Fibroblast of lung (primary cell): ENCODE results near the gene MAP3K4. TPM values are rescaled to one million over a fixed set of nuclear protein-coding genes. Genes with fewer than 3 reads are reported as not detected.
A peak's percentile ranks its signal among the peaks of the same experiment; 100 is the strongest.

ENCODE experiments used
- DNase-seq, 2 donors: peaks; one replicate each; pipeline versions ENCODE4 v3.0.0 to v3.0.0-alpha.2; 2010; ENCODE audit warnings: low read depth in 2 of 2
- H2AFZ ChIP-seq: 2 replicates; pipeline ENCODE4 v1.5.1; 2012; ENCODE audit warnings: low read length, control low read depth, inconsistent platforms
- H3K27ac ChIP-seq: 2 replicates; pipeline ENCODE4 v1.5.1; 2011; ENCODE audit warnings: low read length, control low read depth; ENCODE audit not compliant: insufficient read depth
- H3K27me3 ChIP-seq: 2 replicates; pipeline ENCODE4 v1.5.1; 2011; ENCODE audit warnings: mild to moderate bottlenecking, low read length; ENCODE audit not compliant: control insufficient read depth, insufficient read depth
- H3K36me3 ChIP-seq: 2 replicates; pipeline ENCODE4 v1.5.1; 2011; ENCODE audit warnings: low read length; ENCODE audit not compliant: control insufficient read depth, insufficient read depth
- H3K4me1 ChIP-seq: 2 replicates; pipeline ENCODE4 v1.5.1; 2011; ENCODE audit warnings: low read length; ENCODE audit not compliant: control insufficient read depth, insufficient read depth; ENCODE audit errors: extremely low read depth
- H3K4me2 ChIP-seq: 2 replicates; pipeline ENCODE4 v1.5.1; 2011; ENCODE audit warnings: low read length, control low read depth; ENCODE audit not compliant: insufficient read depth; ENCODE audit errors: extremely low read depth
- H3K4me3 ChIP-seq, 4 experiments: fragments of 200-600 bp in 1 of 4; sonication (generic) in 1 of 4; replicated peaks in 1 of 4; 2 replicates each; pipeline ENCODE4 v1.5.1; 2011 to 2016; ENCODE audit warnings: low read length in 4 of 4, low read depth in 3 of 4, mild to moderate bottlenecking in 3 of 4, control low read depth in 2 of 4, inconsistent platforms in 1 of 4, mixed read lengths in 1 of 4; ENCODE audit not compliant: insufficient read depth in 1 of 4; ENCODE audit errors: control extremely low read depth in 1 of 4
- H3K79me2 ChIP-seq: 2 replicates; pipeline ENCODE4 v1.5.1; 2012; ENCODE audit warnings: mild to moderate bottlenecking, low read length, inconsistent platforms; ENCODE audit not compliant: control insufficient read depth, insufficient read depth
- H3K9ac ChIP-seq: 2 replicates; pipeline ENCODE4 v1.5.1; 2011; ENCODE audit warnings: mild to moderate bottlenecking, low read length, control low read depth; ENCODE audit not compliant: insufficient read depth
- H3K9me3 ChIP-seq: 2 replicates; pipeline ENCODE4 v1.5.1; 2012; ENCODE audit warnings: low read depth, low read length; ENCODE audit not compliant: control insufficient read depth, insufficient read depth
- H4K20me1 ChIP-seq: 2 replicates; pipeline ENCODE4 v1.5.1; 2011; ENCODE audit warnings: low read length; ENCODE audit not compliant: control insufficient read depth, insufficient read depth; ENCODE audit errors: extremely low read depth
- CTCF ChIP-seq, 2 donors: IDR thresholded peaks in 1 of 2; conservative IDR thresholded peaks in 1 of 2; 1 replicate in 1 of 2; 2 replicates in 1 of 2; pipeline ENCODE4 v1.5.1; 2011 to 2012; ENCODE audit warnings: low read length in 2 of 2, control low read depth in 1 of 2, inconsistent platforms in 1 of 2, low read depth in 1 of 2, mild to moderate bottlenecking in 1 of 2
- EZH2 ChIP-seq: IDR thresholded peaks from 2 replicates; pipeline ENCODE4 v1.5.1; 2012; ENCODE audit warnings: low read length, control low read depth, mild to moderate bottlenecking; ENCODE audit errors: missing control alignments
- polyA plus RNA-seq, 2 donors: library from polyadenylated mRNA; depleted of rRNA in 1 of 2; stranded (reverse) in 1 of 2; unstranded in 1 of 2; fragments of >200 nt; gene quantifications; 2 replicates each; pipeline ENCODE4 v1.2.1, GENCODE V29; 2011 to 2012; ENCODE audit warnings: missing spikeins in 1 of 2
- total RNA-seq: library from RNA; depleted of rRNA; stranded (reverse); fragments of >200 nt; gene quantifications from 2 replicates; pipeline ENCODE4 v1.2.1, GENCODE V29; 2014

Gene MAP3K4
- total and polyA plus RNA-seq, 2 donors (not counting 1 experiment from before 2014, with no cell fraction given) = 9.1 to 44.4 TPM

GRCh38 chr6:161021998-161022743, 30.6 kb downstream of the MAP3K4 start:
- Histone ChIP-seq H3K4me3 (no peak overlapping the region), H3K9ac (no peak overlapping the region), H2AFZ (no peak overlapping the region), H3K4me2 (no peak overlapping the region), H3K4me1 (no peaks in the 10 kb centered on the region), H3K36me3 (no peaks in the 10 kb centered on the region), H3K9me3 (no peaks in the 10 kb centered on the region), H3K79me2 (peaks cover 5% of the 10 kb centered on the region), H3K27me3 (no peaks in the 10 kb centered on the region), H4K20me1 (no peaks in the 10 kb centered on the region), H3K27ac (no peak overlapping the region)
- DNase-seq = no peak
- TF ChIP-seq CTCF (conservative IDR thresholded peaks at IDR 0.05 in 1 of 2, IDR thresholded peaks at IDR 0.05 in 1 of 2; ENCODE audit: low read depth in 1 of 2, low read length in 2 of 2) (no peak), EZH2 (no peak)

GRCh38 chr6:161023316-161023715, 31.7 kb downstream of the MAP3K4 start:
- H3K9ac ChIP-seq = no peak overlapping the region
- no peaks in the 10 kb centered on the region for H3K9me3 ChIP-seq
- peak in 1 of 2 donors; percentile 39 for DNase-seq
- no peak overlapping the region for H3K4me3 ChIP-seq
- no peaks in the 10 kb centered on the region for H3K36me3 ChIP-seq
- no peak overlapping the region for H2AFZ ChIP-seq
- no peaks in the 10 kb centered on the region for H3K27me3 ChIP-seq
- TF ChIP-seq EZH2 (no peak), CTCF (conservative IDR thresholded peaks at IDR 0.05 in 1 of 2, IDR thresholded peaks at IDR 0.05 in 1 of 2; ENCODE audit: low read depth in 1 of 2, low read length in 2 of 2) (no peak)
- H3K79me2 ChIP-seq = peaks cover 3% of the 10 kb centered on the region
- no peaks in the 10 kb centered on the region for H3K4me1 ChIP-seq
- H3K4me2 ChIP-seq = no peak overlapping the region
- no peaks in the 10 kb centered on the region for H4K20me1 ChIP-seq
- no peak overlapping the region for H3K27ac ChIP-seq

GRCh38 chr6:161024364-161024920, 32.9 kb downstream of the MAP3K4 start:
- Histone ChIP-seq H2AFZ (no peak overlapping the region), H3K4me2 (no peak overlapping the region), H3K4me3 (no peak overlapping the region), H3K27me3 (no peaks in the 10 kb centered on the region), H3K36me3 (no peaks in the 10 kb centered on the region), H4K20me1 (no peaks in the 10 kb centered on the region), H3K4me1 (peaks cover 3% of the 10 kb centered on the region), H3K9me3 (no peaks in the 10 kb centered on the region), H3K79me2 (peaks cover 2% of the 10 kb centered on the region), H3K9ac (no peak overlapping the region), H3K27ac (no peak overlapping the region)
- no peak for TF ChIP-seq CTCF (conservative IDR thresholded peaks at IDR 0.05 in 1 of 2, IDR thresholded peaks at IDR 0.05 in 1 of 2; ENCODE audit: low read depth in 1 of 2, low read length in 2 of 2)
- no peak for TF ChIP-seq EZH2
- DNase-seq = no peak
